IPS-20b (cell line): ENCODE results near the gene SLC11A2.

Source experiments
- H3K27ac ChIP-seq: one replicate; pipeline ENCODE4 v1.5.1; 2013; ENCODE audit warnings: low read length
- H3K27me3 ChIP-seq: 2 replicates; pipeline ENCODE4 v1.6.1; 2013; ENCODE audit warnings: mild to moderate bottlenecking, low read length, inconsistent platforms; ENCODE audit not compliant: insufficient read depth
- H3K36me3 ChIP-seq: 2 replicates; pipeline ENCODE4 v1.6.1; 2013; ENCODE audit warnings: low read depth, mild to moderate bottlenecking, inconsistent platforms, low read length, moderate library complexity; ENCODE audit not compliant: insufficient read depth
- H3K4me1 ChIP-seq: 2 replicates; pipeline ENCODE4 v1.6.1; 2013; ENCODE audit warnings: mild to moderate bottlenecking, control low read depth, inconsistent platforms, low read length, moderate library complexity; ENCODE audit not compliant: insufficient read depth
- H3K4me3 ChIP-seq: 2 replicates; pipeline ENCODE4 v1.5.1; 2013; ENCODE audit warnings: mild to moderate bottlenecking, low read length, inconsistent platforms
- H3K9ac ChIP-seq: 2 replicates; pipeline ENCODE4 v1.6.1; 2013; ENCODE audit warnings: low read depth, mild to moderate bottlenecking, inconsistent platforms, low read length, moderate library complexity
- H3K9me3 ChIP-seq: 2 replicates; pipeline ENCODE4 v1.6.1; 2013; ENCODE audit warnings: mild to moderate bottlenecking, low read depth, low read length, inconsistent platforms; ENCODE audit not compliant: insufficient read depth

SLC11A2 gene

DNA sequence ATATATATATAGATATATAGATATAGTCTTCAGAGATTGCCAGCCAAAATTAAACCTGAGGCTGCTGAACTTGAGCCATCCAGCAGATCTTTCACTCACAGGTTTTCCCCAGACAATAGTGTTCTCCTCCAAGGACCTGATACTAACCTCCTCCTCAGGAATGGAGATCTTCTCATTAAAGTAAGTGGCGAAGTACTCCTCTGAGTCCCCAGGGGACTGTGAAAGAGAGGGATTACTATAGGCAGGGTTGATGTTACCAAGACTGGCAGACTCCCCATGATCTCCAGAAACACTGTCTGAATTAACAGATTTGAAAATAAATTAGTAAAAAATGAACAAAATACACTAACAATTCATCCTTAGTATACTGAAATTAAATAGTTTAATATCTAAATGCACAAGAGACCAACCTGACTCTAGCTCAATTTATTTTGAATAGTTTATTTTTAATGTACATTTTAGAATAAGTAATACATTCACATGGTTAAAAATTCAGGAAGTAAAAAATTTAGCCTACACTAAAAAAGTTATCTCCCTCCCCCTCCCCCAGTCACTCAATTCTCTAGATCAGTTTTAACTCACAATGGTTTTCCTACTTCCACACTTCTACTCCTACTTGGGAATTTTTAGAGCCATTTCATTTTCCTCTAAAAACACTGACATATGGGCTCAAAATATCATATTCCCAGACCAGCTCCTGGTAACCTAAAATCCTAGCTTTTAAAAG lies 17.7 kb downstream of the SLC11A2 start:
- Histone ChIP-seq H3K9ac (peak overlapping the region; percentile 19; the same call in 1 of the 2 replicates), H3K9me3 (no peaks in the 10 kb centered on the region), H3K27me3 (no peaks in the 10 kb centered on the region), H3K4me3 (no peak overlapping the region), H3K4me1 (peaks cover 11% of the 10 kb centered on the region; the same call in 1 of the 2 replicates), H3K36me3 (peaks cover 34% of the 10 kb centered on the region), H3K27ac (no peak overlapping the region)

DNA sequence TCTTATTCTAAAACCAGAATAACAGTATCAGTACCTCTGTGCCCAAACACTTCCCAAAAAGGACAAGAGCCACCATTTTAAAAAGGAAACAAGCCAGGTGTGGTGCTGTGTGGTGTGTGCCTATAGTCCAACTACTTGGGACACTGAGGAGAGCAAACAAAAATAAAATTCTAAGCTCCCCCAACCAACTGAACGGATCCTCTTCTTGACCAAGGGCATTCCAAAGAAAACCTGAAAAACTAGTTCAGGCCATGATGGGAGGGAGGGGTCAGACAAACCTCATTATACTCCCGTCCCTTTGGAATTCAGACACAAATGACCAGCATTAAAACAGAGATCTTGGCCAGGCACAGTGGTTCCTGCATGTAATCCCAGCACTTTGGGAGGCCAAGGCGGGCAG lies 20.5 kb downstream of the SLC11A2 start:
- Histone ChIP-seq H3K36me3 (peaks cover 44% of the 10 kb centered on the region), H3K4me1 (peaks cover 11% of the 10 kb centered on the region; the same call in 1 of the 2 replicates), H3K27ac (no peak overlapping the region), H3K9ac (0 out of 2 replicates have a peak overlapping the region, but pooled peaks have one; percentile 21), H3K27me3 (no peaks in the 10 kb centered on the region), H3K9me3 (no peaks in the 10 kb centered on the region), H3K4me3 (no peak overlapping the region; the same call in 1 of the 2 replicates)

DNA sequence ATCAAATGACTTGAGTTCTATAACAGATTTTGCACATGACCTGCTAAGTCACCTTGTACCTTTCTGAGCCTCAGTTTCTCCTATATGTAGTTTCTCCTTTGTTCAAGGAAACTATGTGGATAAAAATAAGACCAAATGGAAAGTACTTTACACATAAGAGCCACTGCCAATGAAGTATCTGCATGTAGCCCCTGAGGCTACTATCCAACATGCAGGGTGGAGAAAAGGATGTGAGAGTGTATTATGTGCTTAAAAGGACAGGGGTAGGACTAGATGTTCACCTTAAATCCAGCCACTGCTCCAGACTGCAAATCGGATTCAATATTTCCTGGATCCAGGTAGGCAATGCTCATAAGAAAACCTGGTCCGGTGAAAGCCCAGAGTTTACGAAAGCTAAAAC lies 21.2 kb downstream of the SLC11A2 start:
- H3K36me3 ChIP-seq: peaks cover 51% of the 10 kb centered on the region
- no peak overlapping the region for H3K27ac ChIP-seq
- peaks cover 11% of the 10 kb centered on the region; the same call in 1 of the 2 replicates for H3K4me1 ChIP-seq
- 0 out of 2 replicates have a peak overlapping the region, but pooled peaks have one; percentile 21 for H3K9ac ChIP-seq
- no peaks in the 10 kb centered on the region for H3K27me3 ChIP-seq
- no peaks in the 10 kb centered on the region for H3K9me3 ChIP-seq
- no peak overlapping the region for H3K4me3 ChIP-seq

DNA sequence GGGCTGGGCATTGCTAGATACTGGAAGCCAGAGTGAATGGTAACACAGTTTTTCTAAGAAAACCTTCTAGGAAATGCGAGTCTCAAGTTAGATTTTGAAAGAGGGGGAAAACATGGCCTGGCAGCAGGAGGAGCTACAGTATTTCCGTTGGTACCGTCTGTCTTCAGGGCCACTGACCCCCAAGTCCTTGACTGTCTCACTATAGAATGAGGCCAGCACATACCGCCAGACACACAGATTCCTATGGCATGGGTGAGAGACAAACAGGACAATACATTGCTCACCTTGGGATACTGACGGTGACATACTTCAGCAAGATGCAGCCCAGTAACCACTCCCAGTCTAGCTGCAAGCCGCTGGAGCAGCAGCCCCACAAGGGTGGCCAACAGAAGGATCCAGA lies 21.7 kb downstream of the SLC11A2 start:
- no peaks in the 10 kb centered on the region for H3K27me3 ChIP-seq
- H3K9me3 ChIP-seq: no peaks in the 10 kb centered on the region
- no peak overlapping the region for H3K4me3 ChIP-seq
- no peak overlapping the region for H3K9ac ChIP-seq
- H3K4me1 ChIP-seq: peaks cover 11% of the 10 kb centered on the region; the same call in 1 of the 2 replicates
- H3K36me3 ChIP-seq: peaks cover 53% of the 10 kb centered on the region
- no peak overlapping the region for H3K27ac ChIP-seq

DNA sequence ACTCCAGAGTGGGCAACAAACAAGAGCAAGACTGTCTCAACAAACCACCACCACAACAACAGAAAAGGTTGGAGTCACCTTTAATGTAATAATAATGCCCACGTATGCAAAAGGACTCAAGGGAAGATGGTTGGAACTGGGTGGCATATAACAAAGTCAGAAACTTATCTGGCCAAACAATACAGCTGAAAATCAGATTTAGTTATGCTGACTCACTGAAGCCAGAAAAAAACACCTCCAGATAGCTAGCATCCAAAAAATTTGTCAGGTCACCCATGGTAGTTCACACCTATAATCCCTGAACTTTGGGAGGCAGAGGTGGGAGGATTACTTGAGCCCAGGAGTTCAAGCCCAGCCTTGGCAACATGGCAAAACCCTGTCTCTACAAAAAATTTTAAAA lies 24.4 kb downstream of the SLC11A2 start:
- Histone ChIP-seq H3K4me1 (0 out of 2 replicates have a peak, but pooled peaks cover 4% of the 10 kb centered on the region), H3K4me3 (no peak overlapping the region), H3K9ac (no peak overlapping the region), H3K9me3 (no peaks in the 10 kb centered on the region), H3K27ac (no peak overlapping the region), H3K27me3 (no peaks in the 10 kb centered on the region), H3K36me3 (peaks cover 57% of the 10 kb centered on the region)

DNA sequence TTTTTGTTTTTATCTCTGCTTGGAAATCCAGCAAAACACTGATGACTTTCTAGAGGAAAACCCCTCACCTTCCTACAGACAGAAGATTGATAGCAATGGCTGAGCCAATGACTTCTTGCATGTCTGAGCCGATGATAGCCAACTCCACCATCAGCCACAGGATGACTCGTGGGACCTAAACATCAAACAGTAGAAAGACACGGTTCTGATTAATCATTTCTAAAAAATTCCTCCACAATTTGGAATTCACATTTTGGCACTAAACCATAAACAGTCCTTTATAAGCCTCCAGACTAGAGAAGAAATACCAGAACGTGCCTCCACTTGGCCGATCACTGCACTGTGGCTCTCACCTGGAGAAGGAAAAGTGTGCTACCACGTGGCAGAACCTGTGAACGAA lies 25.9 kb downstream of the SLC11A2 start:
- H3K27me3 ChIP-seq: no peaks in the 10 kb centered on the region
- no peak overlapping the region for H3K27ac ChIP-seq
- H3K9ac ChIP-seq: no peak overlapping the region
- H3K36me3 ChIP-seq: peaks cover 67% of the 10 kb centered on the region
- H3K9me3 ChIP-seq: no peaks in the 10 kb centered on the region
- no peak overlapping the region for H3K4me3 ChIP-seq
- 0 out of 2 replicates have a peak, but pooled peaks cover 4% of the 10 kb centered on the region for H3K4me1 ChIP-seq

DNA sequence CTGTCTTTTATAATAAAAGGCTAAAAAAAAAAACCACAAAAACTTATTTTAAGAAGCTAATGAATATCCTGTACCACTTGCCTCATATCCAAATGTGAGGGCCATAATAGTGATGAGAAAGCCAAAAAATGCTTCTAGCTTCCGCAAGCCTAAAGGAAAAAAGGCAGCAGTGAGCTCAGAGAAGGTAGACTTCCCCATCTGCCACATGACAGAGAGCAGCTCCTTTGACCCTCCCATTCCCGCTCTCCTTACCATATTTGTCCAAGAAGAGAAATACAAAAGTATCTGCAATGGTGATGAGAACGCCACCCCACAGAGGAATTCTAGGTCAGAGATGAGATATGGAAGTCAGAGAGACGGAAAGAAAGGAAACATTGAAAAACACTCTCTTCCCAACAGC lies 27.1 kb downstream of the SLC11A2 start:
- H3K4me1 ChIP-seq: no peaks in the 10 kb centered on the region
- H3K27ac ChIP-seq: no peak overlapping the region
- no peak overlapping the region for H3K4me3 ChIP-seq
- H3K36me3 ChIP-seq: peaks cover 67% of the 10 kb centered on the region
- no peak overlapping the region for H3K9ac ChIP-seq
- no peaks in the 10 kb centered on the region for H3K9me3 ChIP-seq
- no peaks in the 10 kb centered on the region for H3K27me3 ChIP-seq

DNA sequence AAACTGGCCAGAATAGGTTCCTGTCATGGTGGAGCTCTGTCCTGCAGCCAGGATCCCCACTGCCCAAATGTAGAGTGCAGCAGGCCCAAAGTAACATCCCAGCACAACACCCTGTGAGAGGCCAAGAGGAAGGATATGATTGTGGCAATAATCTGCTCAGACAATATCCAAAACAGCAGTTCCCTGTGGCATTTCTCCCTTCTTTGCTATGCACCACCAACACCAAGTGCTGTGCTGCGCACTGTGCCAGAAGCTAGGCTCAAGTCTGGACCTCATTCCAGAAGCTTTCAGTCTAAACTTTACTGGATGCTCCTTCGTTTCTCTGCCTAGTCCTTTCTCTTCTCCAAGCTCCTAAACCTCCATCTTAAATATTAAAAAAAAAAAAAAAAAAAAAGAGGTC lies 33.4 kb downstream of the SLC11A2 start:
- H3K9me3 ChIP-seq: no peaks in the 10 kb centered on the region
- no peaks in the 10 kb centered on the region for H3K4me1 ChIP-seq
- peaks cover 90% of the 10 kb centered on the region for H3K36me3 ChIP-seq
- H3K9ac ChIP-seq: no peak overlapping the region
- no peak overlapping the region for H3K4me3 ChIP-seq
- H3K27ac ChIP-seq: no peak overlapping the region
- H3K27me3 ChIP-seq: no peaks in the 10 kb centered on the region

DNA sequence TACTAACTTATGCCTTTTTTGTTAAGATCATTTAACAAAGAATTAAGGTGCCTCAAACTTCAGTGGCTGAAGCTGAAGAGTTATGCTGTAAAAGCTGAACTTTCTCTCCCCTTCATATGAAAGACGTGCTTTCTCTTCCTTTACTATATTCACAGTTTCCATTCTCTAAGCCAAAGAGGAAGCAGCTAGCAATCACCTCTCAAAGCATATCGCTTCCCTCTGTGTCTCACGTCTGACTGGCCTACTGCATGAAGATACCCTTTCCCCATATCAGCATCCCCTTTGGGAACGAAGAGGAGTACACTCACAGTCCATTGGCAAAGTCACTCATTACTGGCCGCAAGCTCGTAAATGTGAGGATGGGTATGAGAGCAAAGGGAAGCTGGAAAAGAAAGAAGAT lies 34.9 kb downstream of the SLC11A2 start:
- Histone ChIP-seq H3K9ac (no peak overlapping the region), H3K36me3 (peaks cover 91% of the 10 kb centered on the region), H3K27me3 (no peaks in the 10 kb centered on the region), H3K27ac (no peak overlapping the region), H3K4me3 (no peak overlapping the region), H3K4me1 (no peaks in the 10 kb centered on the region), H3K9me3 (no peaks in the 10 kb centered on the region)

DNA sequence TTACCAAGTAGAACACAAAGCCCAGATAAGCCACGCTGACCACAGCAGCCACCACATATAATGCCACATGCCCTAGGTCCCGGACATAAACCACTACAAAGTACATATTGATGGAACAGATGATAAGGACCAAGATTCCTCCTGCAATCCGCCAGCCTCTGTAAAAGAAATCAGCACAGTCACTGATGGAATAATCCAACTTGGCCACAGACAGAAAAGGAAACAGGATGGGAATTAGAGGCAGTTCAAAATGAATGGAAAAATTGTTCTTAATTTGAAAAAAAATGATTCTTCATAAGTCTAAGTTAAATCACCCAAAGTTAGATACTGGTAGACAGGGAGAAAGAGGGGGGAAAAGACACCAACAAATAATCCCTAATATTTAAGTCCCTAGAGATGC lies 35.4 kb downstream of the SLC11A2 start:
- Histone ChIP-seq H3K4me3 (no peak overlapping the region), H3K27ac (no peak overlapping the region), H3K36me3 (peaks cover 89% of the 10 kb centered on the region), H3K9ac (no peak overlapping the region), H3K9me3 (no peaks in the 10 kb centered on the region), H3K27me3 (no peaks in the 10 kb centered on the region), H3K4me1 (no peaks in the 10 kb centered on the region)

DNA sequence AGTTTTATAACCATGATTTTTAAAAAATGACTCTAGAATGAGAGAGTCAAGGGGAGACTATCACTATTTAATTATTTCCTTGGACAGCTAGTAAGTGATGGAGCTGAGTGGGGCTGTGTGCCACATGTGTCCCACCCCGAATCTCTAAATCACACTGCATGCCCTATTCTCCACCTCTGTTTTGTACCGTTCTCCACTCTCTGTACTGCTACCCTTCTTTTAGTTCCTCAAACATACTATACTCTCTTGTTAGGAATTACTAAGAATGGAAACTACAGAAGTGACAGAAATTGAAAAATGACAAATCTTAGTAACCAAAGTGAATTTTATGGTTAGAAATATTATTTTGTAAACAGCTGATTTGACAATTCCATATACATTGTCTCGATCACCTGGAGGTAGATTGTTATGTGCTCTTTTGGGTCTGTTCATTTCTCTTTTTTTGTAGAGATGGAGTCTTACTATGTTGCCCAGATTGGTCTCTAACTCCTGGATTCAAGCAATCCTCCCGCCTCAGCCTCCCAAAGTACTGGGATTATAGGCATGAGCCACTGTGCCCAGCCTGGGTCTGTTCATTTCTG lies 35.9 kb downstream of the SLC11A2 start:
- H3K9me3 ChIP-seq: no peaks in the 10 kb centered on the region
- no peaks in the 10 kb centered on the region for H3K4me1 ChIP-seq
- no peak overlapping the region for H3K27ac ChIP-seq
- no peak overlapping the region for H3K4me3 ChIP-seq
- H3K9ac ChIP-seq: no peak overlapping the region
- peaks cover 83% of the 10 kb centered on the region for H3K36me3 ChIP-seq
- no peaks in the 10 kb centered on the region for H3K27me3 ChIP-seq

DNA sequence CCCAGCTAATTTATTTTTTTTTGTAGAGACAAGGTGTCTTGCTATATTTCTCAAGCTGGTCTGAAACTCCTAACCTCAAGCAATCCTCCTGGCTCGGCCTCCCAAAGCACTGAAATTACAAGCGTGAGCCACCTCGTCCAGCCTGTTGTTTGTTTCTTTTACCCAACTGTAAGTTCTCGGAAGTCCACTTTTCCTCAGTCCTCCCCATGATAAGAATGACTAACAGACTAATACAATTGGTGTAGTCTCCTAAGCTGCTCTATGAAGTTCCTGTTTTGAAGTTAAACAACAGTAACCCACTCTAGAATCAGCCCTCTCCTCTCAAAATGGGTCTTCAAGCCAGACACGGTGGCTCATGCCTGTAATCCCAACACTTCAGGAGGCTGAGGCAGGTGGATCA lies 37.3 kb downstream of the SLC11A2 start:
- H3K27ac ChIP-seq: no peak overlapping the region
- H3K4me3 ChIP-seq: no peak overlapping the region
- H3K4me1 ChIP-seq: no peaks in the 10 kb centered on the region
- no peaks in the 10 kb centered on the region for H3K27me3 ChIP-seq
- H3K36me3 ChIP-seq: peaks cover 72% of the 10 kb centered on the region
- no peak overlapping the region for H3K9ac ChIP-seq
- H3K9me3 ChIP-seq: no peaks in the 10 kb centered on the region
